ENCODE data around the gene SRCIN1.

SRCIN1 gene

GRCh38 chr17:38549285-38549684 lies 56.5 kb downstream of the SRCIN1 start:
- Histone ChIP-seq H3K9ac (ENCODE audit: low read length) (no peak overlapping the region), H3K27me3 (ENCODE audit: control insufficient read depth, insufficient read depth, low read length) (peaks cover 8% of the 10 kb centered on the region), H3K9me3 (ENCODE audit: control insufficient read depth, low read length) (no peaks in the 10 kb centered on the region), H3K36me3 (ENCODE audit: control insufficient read depth, insufficient read depth, low read length) (no peaks in the 10 kb centered on the region), H3K4me3 (ENCODE audit: low read length) (no peak overlapping the region), H3K4me1 (ENCODE audit: control insufficient read depth, insufficient read depth, low read length) (peaks cover 5% of the 10 kb centered on the region)

- H3K27me3 ChIP-seq (ENCODE audit: control insufficient read depth, insufficient read depth, low read length) = peaks cover 10% of the 10 kb centered on the region
- H3K36me3 ChIP-seq (ENCODE audit: control insufficient read depth, insufficient read depth, low read length) = no peaks in the 10 kb centered on the region
- no peak overlapping the region for H3K4me3 ChIP-seq (ENCODE audit: low read length)
- H3K9me3 ChIP-seq (ENCODE audit: control insufficient read depth, low read length) = no peaks in the 10 kb centered on the region
- H3K9ac ChIP-seq (ENCODE audit: low read length) = no peak overlapping the region
- H3K4me1 ChIP-seq (ENCODE audit: control insufficient read depth, insufficient read depth, low read length) = peaks cover 5% of the 10 kb centered on the region
These were observed 58.3 kb downstream of the SRCIN1 start for GRCh38 chr17:38547444-38547843.

GRCh38 chr17:38546396-38546795 lies 59.4 kb downstream of the SRCIN1 start:
- no peaks in the 10 kb centered on the region for H3K9me3 ChIP-seq (ENCODE audit: control insufficient read depth, low read length)
- no peak overlapping the region for H3K9ac ChIP-seq (ENCODE audit: low read length)
- no peak overlapping the region for H3K4me3 ChIP-seq (ENCODE audit: low read length)
- peaks cover 10% of the 10 kb centered on the region for H3K27me3 ChIP-seq (ENCODE audit: control insufficient read depth, insufficient read depth, low read length)
- H3K4me1 ChIP-seq (ENCODE audit: control insufficient read depth, insufficient read depth, low read length) = peaks cover 5% of the 10 kb centered on the region
- no peaks in the 10 kb centered on the region for H3K36me3 ChIP-seq (ENCODE audit: control insufficient read depth, insufficient read depth, low read length)

GRCh38 chr17:38545531-38546225 lies 60.1 kb downstream of the SRCIN1 start:
- H3K9ac ChIP-seq (ENCODE audit: low read length) = no peak overlapping the region
- H3K4me1 ChIP-seq (ENCODE audit: control insufficient read depth, insufficient read depth, low read length) = peaks cover 1% of the 10 kb centered on the region
- H3K9me3 ChIP-seq (ENCODE audit: control insufficient read depth, low read length) = no peaks in the 10 kb centered on the region
- no peaks in the 10 kb centered on the region for H3K36me3 ChIP-seq (ENCODE audit: control insufficient read depth, insufficient read depth, low read length)
- H3K27me3 ChIP-seq (ENCODE audit: control insufficient read depth, insufficient read depth, low read length) = peaks cover 10% of the 10 kb centered on the region
- H3K4me3 ChIP-seq (ENCODE audit: low read length) = no peak overlapping the region

GRCh38 chr17:38544839-38545209 lies 60.9 kb downstream of the SRCIN1 start:
- H3K9me3 ChIP-seq (ENCODE audit: control insufficient read depth, low read length) = no peaks in the 10 kb centered on the region
- H3K4me3 ChIP-seq (ENCODE audit: low read length) = no peak overlapping the region
- no peaks in the 10 kb centered on the region for H3K36me3 ChIP-seq (ENCODE audit: control insufficient read depth, insufficient read depth, low read length)
- H3K27me3 ChIP-seq (ENCODE audit: control insufficient read depth, insufficient read depth, low read length) = peaks cover 10% of the 10 kb centered on the region
- no peak overlapping the region for H3K9ac ChIP-seq (ENCODE audit: low read length)
- H3K4me1 ChIP-seq (ENCODE audit: control insufficient read depth, insufficient read depth, low read length) = no peaks in the 10 kb centered on the region

GRCh38 chr17:38544175-38544838 lies 61.4 kb downstream of the SRCIN1 start:
- H3K27me3 ChIP-seq (ENCODE audit: control insufficient read depth, insufficient read depth, low read length) = peaks cover 10% of the 10 kb centered on the region

GRCh38 chr17:38543403-38544174 lies 62.2 kb downstream of the SRCIN1 start:
- H3K9ac ChIP-seq (ENCODE audit: low read length) = no peak overlapping the region
- H3K36me3 ChIP-seq (ENCODE audit: control insufficient read depth, insufficient read depth, low read length) = no peaks in the 10 kb centered on the region
- H3K9me3 ChIP-seq (ENCODE audit: control insufficient read depth, low read length) = no peaks in the 10 kb centered on the region
- H3K4me3 ChIP-seq (ENCODE audit: low read length) = no peak overlapping the region
- H3K27me3 ChIP-seq (ENCODE audit: control insufficient read depth, insufficient read depth, low read length) = peaks cover 10% of the 10 kb centered on the region
- H3K4me1 ChIP-seq (ENCODE audit: control insufficient read depth, insufficient read depth, low read length) = peaks cover 6% of the 10 kb centered on the region

More at GRCh38 chr17:38544175-38544838, 61.4 kb downstream of the SRCIN1 start:
- Histone ChIP-seq H3K36me3 (ENCODE audit: control insufficient read depth, insufficient read depth, low read length) (no peaks in the 10 kb centered on the region), H3K4me3 (ENCODE audit: low read length) (no peak overlapping the region), H3K9me3 (ENCODE audit: control insufficient read depth, low read length) (no peaks in the 10 kb centered on the region), H3K4me1 (ENCODE audit: control insufficient read depth, insufficient read depth, low read length) (no peaks in the 10 kb centered on the region), H3K9ac (ENCODE audit: low read length) (no peak overlapping the region)

GRCh38 chr17:38542286-38542685 lies 63.5 kb downstream of the SRCIN1 start:
- Histone ChIP-seq H3K36me3 (ENCODE audit: control insufficient read depth, insufficient read depth, low read length) (no peaks in the 10 kb centered on the region), H3K27me3 (ENCODE audit: control insufficient read depth, insufficient read depth, low read length) (peaks cover 10% of the 10 kb centered on the region), H3K4me1 (ENCODE audit: control insufficient read depth, insufficient read depth, low read length) (peaks cover 9% of the 10 kb centered on the region), H3K9ac (ENCODE audit: low read length) (no peak overlapping the region), H3K4me3 (ENCODE audit: low read length) (no peak overlapping the region), H3K9me3 (ENCODE audit: control insufficient read depth, low read length) (no peaks in the 10 kb centered on the region)

GRCh38 chr17:38541281-38541680 lies 64.5 kb downstream of the SRCIN1 start:
- Histone ChIP-seq H3K4me1 (ENCODE audit: control insufficient read depth, insufficient read depth, low read length) (peaks cover 9% of the 10 kb centered on the region), H3K9ac (ENCODE audit: low read length) (no peak overlapping the region), H3K4me3 (ENCODE audit: low read length) (no peak overlapping the region), H3K9me3 (ENCODE audit: control insufficient read depth, low read length) (no peaks in the 10 kb centered on the region), H3K27me3 (ENCODE audit: control insufficient read depth, insufficient read depth, low read length) (peaks cover 8% of the 10 kb centered on the region), H3K36me3 (ENCODE audit: control insufficient read depth, insufficient read depth, low read length) (no peaks in the 10 kb centered on the region)

- no peaks in the 10 kb centered on the region for H3K9me3 ChIP-seq (ENCODE audit: control insufficient read depth, low read length)
- H3K36me3 ChIP-seq (ENCODE audit: control insufficient read depth, insufficient read depth, low read length) = no peaks in the 10 kb centered on the region
- no peak overlapping the region for H3K4me3 ChIP-seq (ENCODE audit: low read length)
- H3K9ac ChIP-seq (ENCODE audit: low read length) = no peak overlapping the region
- peaks cover 9% of the 10 kb centered on the region for H3K4me1 ChIP-seq (ENCODE audit: control insufficient read depth, insufficient read depth, low read length)
- peaks cover 15% of the 10 kb centered on the region for H3K27me3 ChIP-seq (ENCODE audit: control insufficient read depth, insufficient read depth, low read length)
These were observed 65.2 kb downstream of the SRCIN1 start for GRCh38 chr17:38540514-38541045.

GRCh38 chr17:38539386-38539785 lies 66.4 kb downstream of the SRCIN1 start:
- no peak overlapping the region for H3K4me3 ChIP-seq (ENCODE audit: low read length)
- H3K9me3 ChIP-seq (ENCODE audit: control insufficient read depth, low read length) = no peaks in the 10 kb centered on the region
- H3K4me1 ChIP-seq (ENCODE audit: control insufficient read depth, insufficient read depth, low read length) = peaks cover 9% of the 10 kb centered on the region
- H3K27me3 ChIP-seq (ENCODE audit: control insufficient read depth, insufficient read depth, low read length) = peaks cover 19% of the 10 kb centered on the region
- H3K36me3 ChIP-seq (ENCODE audit: control insufficient read depth, insufficient read depth, low read length) = no peaks in the 10 kb centered on the region
- H3K9ac ChIP-seq (ENCODE audit: low read length) = no peak overlapping the region

- Histone ChIP-seq H3K4me1 (ENCODE audit: control insufficient read depth, insufficient read depth, low read length) (peaks cover 9% of the 10 kb centered on the region), H3K9ac (ENCODE audit: low read length) (no peak overlapping the region), H3K36me3 (ENCODE audit: control insufficient read depth, insufficient read depth, low read length) (no peaks in the 10 kb centered on the region), H3K27me3 (ENCODE audit: control insufficient read depth, insufficient read depth, low read length) (peaks cover 24% of the 10 kb centered on the region), H3K9me3 (ENCODE audit: control insufficient read depth, low read length) (no peaks in the 10 kb centered on the region), H3K4me3 (ENCODE audit: low read length) (no peak overlapping the region)
These were observed 66.8 kb downstream of the SRCIN1 start for GRCh38 chr17:38538906-38539305.

Data from mucosa of stomach (tissue), 1 donor.